Stimulated activated CD4-positive, alpha-beta T cell treated with anti-CD3 and anti-CD28 coated beads, TNF-alpha, amount 100 ng/mL, for 1 hour (primary cell): ENCODE measurements around the gene PNPLA3.

Experiments
- DNase-seq, 3 donors: peaks; one replicate each; pipeline ENCODE4 v3.0.0-alpha.2; 2020; ENCODE audit warnings: low read depth in 3 of 3, low spot score in 1 of 3

Gene PNPLA3

GRCh38 chr22:43921370-43921769 is 2.2 kb upstream of the PNPLA3 start:
- DNase-seq, result no peak

GRCh38 chr22:43922123-43922522 is 1.5 kb upstream of the PNPLA3 start:
- no peak for DNase-seq

- no peak for DNase-seq
These were observed 414 bp upstream of the PNPLA3 start for GRCh38 chr22:43923191-43923590.

- DNase-seq, result no peak
These were observed 1.3 kb downstream of the PNPLA3 start for GRCh38 chr22:43924877-43925276.

GRCh38 chr22:43925433-43926348 is 2.1 kb downstream of the PNPLA3 start:
- no peak for DNase-seq

GRCh38 chr22:43926349-43926710 is 2.7 kb downstream of the PNPLA3 start:
- no peak for DNase-seq

- no peak for DNase-seq
These were observed 4.9 kb downstream of the PNPLA3 start for GRCh38 chr22:43928468-43928867.

- no peak for DNase-seq
These were observed 5.3 kb downstream of the PNPLA3 start for GRCh38 chr22:43928908-43929307.

- DNase-seq, result no peak
These were observed 8.2 kb downstream of the PNPLA3 start for GRCh38 chr22:43931771-43932170.

- DNase-seq, result no peak
These were observed 17.8 kb downstream of the PNPLA3 start for GRCh38 chr22:43941449-43941848.

- no peak for DNase-seq
These were observed 21.2 kb downstream of the PNPLA3 start for GRCh38 chr22:43944670-43945430.

- DNase-seq, result peak in 2 of 3 donors; percentile 20 to 52
These were observed 22.2 kb downstream of the PNPLA3 start for GRCh38 chr22:43945632-43946383.

- no peak for DNase-seq
These were observed 22.7 kb downstream of the PNPLA3 start for GRCh38 chr22:43946384-43946667.

- DNase-seq, result no peak
These were observed 25.3 kb downstream of the PNPLA3 start for GRCh38 chr22:43948836-43949406.

- no peak for DNase-seq
These were observed 27.8 kb downstream of the PNPLA3 start for GRCh38 chr22:43951391-43951790.

GRCh38 chr22:43951966-43952365 is 28.4 kb downstream of the PNPLA3 start:
- DNase-seq, result no peak

GRCh38 chr22:43953988-43954785 is 30.6 kb downstream of the PNPLA3 start:
- DNase-seq, result no peak

GRCh38 chr22:43955040-43955882 is 31.7 kb downstream of the PNPLA3 start, which contains the start of gene SAMM50:
Gene SAMM50, plus strand, starts transcription at chr22:43955442. Its CDS starts 136 bp downstream, at chr22:43955578.
- DNase-seq, result peak; percentile 73 to 82 (median 76)
